HepG2 (cell line): Measurements from ENCODE around the gene ACYP2. TPM values are rescaled to one million over a fixed set of nuclear protein-coding genes. Genes with fewer than 3 reads are reported as not detected.

Experiments used
- ATAC-seq: fragments of 200-7000 bp; cut with Tn5 transposase; 3 replicates; pipeline ENCODE4 v1.9.1; 2020; ENCODE audit warnings: mild to moderate bottlenecking, moderate library complexity
- BruUV-seq: library from RNA; stranded (reverse); fragments of 400-500 nt; replicated peaks from 2 replicates; lab custom pipeline; 2021; lab: Mats Ljungman, UMichigan
- CTCF ChIA-PET: fragments of 300-600 bp; formaldehyde crosslinking; extraction: SDS; loops from one replicate; lab custom pipeline; 2021; ENCODE audit warnings: low total read pairs, inconsistent platforms, low intra/inter-chr PET ratio; lab: Yijun Ruan, JAX
- POLR2A ChIA-PET: fragments of 350-600 bp; sonication (Branson Sonifier 250); formaldehyde crosslinking; loops from one replicate; lab custom pipeline; 2020; ENCODE audit warnings: antibody characterized with exemption, inconsistent platforms; lab: Yijun Ruan, JAX
- DNase-seq: peaks from one replicate; pipeline ENCODE4 v3.0.0-alpha.2; 2015; ENCODE audit warnings: low spot score
- FAIRE-seq: peaks from 3 replicates; lab custom pipeline; 2011; peaks lifted over from hg19 to GRCh38; lab: Jason Lieb, UNC
- H2AFZ ChIP-seq: one replicate; pipeline ENCODE4 v1.6.1; 2011; ENCODE audit warnings: low read length, inconsistent platforms
- H3K27ac ChIP-seq: fragments of 300-600 bp; 3 replicates; pipeline ENCODE4 v1.8.0; 2011; ENCODE audit warnings: mixed run types, mild to moderate bottlenecking, mixed read lengths, low read length, inconsistent platforms; ENCODE audit not compliant: insufficient read depth; ENCODE audit errors: extremely low read length
- H3K27me3 ChIP-seq, 2 experiments: fragments of 200-600 bp in 1 of 2; 2 replicates in 1 of 2; 3 replicates in 1 of 2; pipeline versions ENCODE4 v1.6.0 to v1.8.0; 2011; ENCODE audit warnings: low read length in 2 of 2, mild to moderate bottlenecking in 2 of 2, moderate library complexity in 2 of 2, inconsistent platforms in 1 of 2; ENCODE audit not compliant: insufficient read depth in 2 of 2, control insufficient read depth in 1 of 2
- H3K36me3 ChIP-seq, 2 experiments: fragments of 200-600 bp in 1 of 2; replicated peaks in 1 of 2; 2 replicates in 1 of 2; 3 replicates in 1 of 2; pipeline versions ENCODE4 v1.5.1 to v1.8.0; 2011; ENCODE audit warnings: low read length in 2 of 2, inconsistent platforms in 1 of 2; ENCODE audit not compliant: insufficient read depth in 2 of 2, control insufficient read depth in 1 of 2
- H3K4me1 ChIP-seq: 2 replicates; pipeline ENCODE4 v1.5.1; 2012; ENCODE audit warnings: low read length, inconsistent platforms; ENCODE audit not compliant: insufficient read depth
- H3K4me2 ChIP-seq: 2 replicates; pipeline ENCODE4 v1.6.0; 2011; ENCODE audit warnings: low read depth, low read length, inconsistent platforms
- H3K4me3 ChIP-seq, 3 experiments: fragments of 200-600 bp in 1 of 3; sonication (generic), shearing (Covaris generic) in 1 of 3; replicated peaks in 1 of 3; 2 replicates each; pipeline ENCODE4 v1.5.1; 2011 to 2016; ENCODE audit warnings: low read length in 3 of 3, inconsistent platforms in 2 of 3, low read depth in 2 of 3, mild to moderate bottlenecking in 2 of 3, control low read depth in 1 of 3, mixed read lengths in 1 of 3; ENCODE audit not compliant: insufficient read depth in 1 of 3
- H3K79me2 ChIP-seq: one replicate; pipeline ENCODE4 v1.6.1; 2011; ENCODE audit warnings: low read length, inconsistent platforms; ENCODE audit not compliant: insufficient read depth
- H3K9ac ChIP-seq: 2 replicates; pipeline ENCODE4 v1.6.0; 2011; ENCODE audit warnings: mild to moderate bottlenecking, low read depth, low read length, inconsistent platforms; ENCODE audit not compliant: insufficient read depth
- H3K9me3 ChIP-seq: 2 replicates; pipeline ENCODE4 v1.5.1; 2012; ENCODE audit warnings: mild to moderate bottlenecking, low read length
- H4K20me1 ChIP-seq: 2 replicates; pipeline ENCODE4 v1.6.0; 2011; ENCODE audit warnings: inconsistent platforms, mild to moderate bottlenecking, low read length, moderate library complexity; ENCODE audit not compliant: insufficient read depth
- CHD4 ChIP-seq: fragments of 200-600 bp; sonication (generic); IDR thresholded peaks from 2 replicates; pipeline ENCODE4 v1.7.0; 2017; ENCODE audit warnings: mild to moderate bottlenecking, low read length, borderline replicate concordance
- ERF ChIP-seq: IDR thresholded peaks from 2 replicates; pipeline ENCODE4 v1.6.1; 2018; ENCODE audit warnings: missing biosample characterization, missing genetic modification reagents
- FOXA3 ChIP-seq: IDR thresholded peaks from 2 replicates; pipeline ENCODE4 v1.6.1; 2016; ENCODE audit warnings: missing genetic modification reagents, missing compliant biosample characterization
- FOXK2 ChIP-seq: fragments of 450-650 bp; IDR thresholded peaks from 2 replicates; pipeline ENCODE4 v1.6.1; 2016
- HNF4A ChIP-seq: sonication (generic); formaldehyde crosslinking; IDR thresholded peaks from 2 replicates; pipeline ENCODE4 v1.4.0; 2020; ENCODE audit warnings: missing genetic modification reagents
- HNF4G ChIP-seq, 2 experiments: sonication (generic) in 1 of 2; formaldehyde crosslinking in 1 of 2; IDR thresholded peaks; 2 replicates each; pipeline versions ENCODE4 v1.4.0 to v1.6.1; 2011 to 2020; ENCODE audit warnings: borderline replicate concordance in 2 of 2, low read depth in 2 of 2, mild to moderate bottlenecking in 2 of 2, low read length in 1 of 2, missing genetic modification reagents in 1 of 2, moderate library complexity in 1 of 2
- IRF2 ChIP-seq: IDR thresholded peaks from 2 replicates; pipeline ENCODE4 v1.6.1; 2018; ENCODE audit warnings: missing genetic modification reagents, missing compliant biosample characterization
- ISL2 ChIP-seq: sonication (generic); formaldehyde crosslinking; IDR thresholded peaks from 2 replicates; pipeline ENCODE4 v1.5.0; 2020; ENCODE audit warnings: missing genetic modification reagents
- KAT8 ChIP-seq: IDR thresholded peaks from 2 replicates; pipeline ENCODE4 v1.6.1; 2016; ENCODE audit warnings: missing genetic modification reagents, missing compliant biosample characterization
- MAF1 ChIP-seq: sonication (generic); formaldehyde crosslinking; IDR thresholded peaks from 2 replicates; pipeline ENCODE4 v1.5.0; 2020; ENCODE audit warnings: missing genetic modification reagents, borderline replicate concordance
- NBN ChIP-seq: fragments of 450-650 bp; conservative IDR thresholded peaks from 2 replicates; pipeline ENCODE4 v1.6.1; 2017
- PHF20 ChIP-seq: sonication (generic); formaldehyde crosslinking; IDR thresholded peaks from 2 replicates; pipeline ENCODE4 v1.5.0; 2020; ENCODE audit warnings: mild to moderate bottlenecking, missing genetic modification reagents
- PHF8 ChIP-seq: sonication (generic); formaldehyde crosslinking; IDR thresholded peaks from 2 replicates; pipeline ENCODE4 v1.5.0; 2020; ENCODE audit warnings: missing genetic modification reagents
- PRMT3 ChIP-seq: sonication (generic); formaldehyde crosslinking; IDR thresholded peaks from 2 replicates; pipeline ENCODE4 v1.8.1; 2022; ENCODE audit warnings: low read depth, mild to moderate bottlenecking, moderate library complexity, missing genetic modification reagents, borderline replicate concordance
- SMC3 ChIP-seq: IDR thresholded peaks from 2 replicates; pipeline ENCODE4 v1.6.1; 2011; ENCODE audit warnings: low read length, improper control_type of control experiment
- SRY ChIP-seq: sonication (generic); formaldehyde crosslinking; IDR thresholded peaks from 2 replicates; pipeline ENCODE4 v1.8.0; 2022; ENCODE audit warnings: mild to moderate bottlenecking, missing genetic modification reagents
- SSRP1 ChIP-seq: IDR thresholded peaks from 2 replicates; pipeline ENCODE4 v1.6.1; 2016; ENCODE audit warnings: control low read depth
- STAG1 ChIP-seq: sonication (generic); formaldehyde crosslinking; IDR thresholded peaks from 2 replicates; pipeline ENCODE4 v1.4.0; 2020; ENCODE audit warnings: missing genetic modification reagents
- TEAD3 ChIP-seq: optimal IDR thresholded peaks from 2 replicates; pipeline ENCODE3; 2016; ENCODE audit warnings: borderline replicate concordance
- ZBTB20 ChIP-seq: sonication (generic); formaldehyde crosslinking; IDR thresholded peaks from 2 replicates; pipeline ENCODE4 v1.8.1; 2023; ENCODE audit warnings: missing genetic modification reagents, low read depth, mild to moderate bottlenecking, borderline replicate concordance
- ZMAT5 ChIP-seq: sonication (generic); formaldehyde crosslinking; IDR thresholded peaks from 2 replicates; pipeline ENCODE4 v1.5.0; 2020; ENCODE audit warnings: mild to moderate bottlenecking, low read depth, missing genetic modification reagents, borderline replicate concordance
- ZNF136 ChIP-seq: sonication (generic); formaldehyde crosslinking; IDR thresholded peaks from 2 replicates; pipeline ENCODE4 v1.8.1; 2022; ENCODE audit warnings: low read depth, mild to moderate bottlenecking, moderate library complexity, missing genetic modification reagents
- ZNF580 ChIP-seq: IDR thresholded peaks from 2 replicates; pipeline ENCODE4 v1.6.1; 2016; ENCODE audit warnings: low read depth, borderline replicate concordance
- ZNF644 ChIP-seq: IDR thresholded peaks from 2 replicates; pipeline ENCODE4 v1.6.1; 2016; ENCODE audit warnings: low read depth
- ZNF878 ChIP-seq: sonication (generic); formaldehyde crosslinking; IDR thresholded peaks from 2 replicates; pipeline ENCODE4 v1.8.1; 2023; ENCODE audit warnings: mild to moderate bottlenecking, missing genetic modification reagents, moderate library complexity
- WGBS: methylation state at CpG from one replicate; pipeline ENCODE4 v1.1.6; 2017; ENCODE audit warnings: low lambda C conversion rate; 5-methylcytosine and 5-hydroxymethylcytosine counted together
- in situ Hi-C: cut with HindIII; loops from 2 replicates; pipeline ENCODE4 v1.10.0; 2017; ENCODE audit warnings: low pct_unique_long_range_greater_than_20kb; ENCODE audit not compliant: extremely low pct_ligation_motif_present
- intact Hi-C: fragments of 100-400 bp; cut with micrococcal nuclease; formaldehyde crosslinking; loops from one replicate; pipeline ENCODE4 v1.10.0; 2022; ENCODE audit not compliant: unreplicated experiment
- polyA plus RNA-seq, 8 experiments: library from polyadenylated mRNA; depleted of rRNA in 3 of 8; stranded (reverse) in 7 of 8; unstranded in 1 of 8; fragments of >200 nt; fragmentation: Illumina TruSeq in 4 of 8; extraction: Trizol in 4 of 8; gene quantifications; 2 replicates each; pipeline versions ENCODE4 v1.2.1 to v1.2.3, GENCODE V29; 2011 to 2016; ENCODE audit warnings: low read depth in 4 of 8, missing spikeins in 1 of 8, mixed read lengths in 1 of 8; ENCODE audit not compliant: insufficient read depth in 1 of 8
- total RNA-seq, 5 experiments: library from RNA; depleted of rRNA; stranded (reverse); fragments of >200 nt; fragmentation: Illumina TruSeq; extraction: Trizol; gene quantifications; 2 replicates each; pipeline ENCODE4 v1.2.3, GENCODE V29; 2016; ENCODE audit warnings: low read depth in 1 of 5
- TF ChIP-seq, protein P1 (sequence below): sonication (generic); formaldehyde crosslinking; IDR thresholded peaks from 2 replicates; pipeline ENCODE4 v1.5.0; 2020; ENCODE audit warnings: mild to moderate bottlenecking, missing genetic modification reagents, borderline replicate concordance

The ACYP2 gene
- total and polyA plus RNA-seq, 2 of the 13 experiments (the other 11 are each of a cell fraction or from before 2014, with no cell fraction given), result 12.3 to 12.7 TPM

- no peak overlapping the region for H3K9ac ChIP-seq
- no peak overlapping the region for H3K4me3 ChIP-seq
- no peak overlapping the region for H3K27ac ChIP-seq
- intact Hi-C loops, result loop anchor here (1.0 to 10.0 kb wide), 6 partner anchors 70 to 528 kb away; partner anchors contain the start of gene SPTBN1
- no peaks in the 10 kb centered on the region for H3K9me3 ChIP-seq
- ChIA-PET CTCF (interaction anchor here (0.7 kb wide), 1 partner anchor 326 kb away, joined by 3 read pairs; no protein-coding TSS in a partner anchor), POLR2A (no interaction called here)
- BruUV-seq, result no TSS peak
- FAIRE-seq, result peak; percentile 96
- no peak overlapping the region for H2AFZ ChIP-seq
- no peaks in the 10 kb centered on the region for H4K20me1 ChIP-seq
- no peaks in the 10 kb centered on the region for H3K79me2 ChIP-seq
- DNase-seq, result peak; percentile 85
- no peak overlapping the region for H3K4me2 ChIP-seq
- H3K36me3 ChIP-seq, result no peaks in the 10 kb centered on the region
- peak; percentile 99 for ATAC-seq
- 7% methylated on average over 2 of the region's 2 CpGs for WGBS
- no peaks in the 10 kb centered on the region for H3K27me3 ChIP-seq
- H3K4me1 ChIP-seq, result peaks cover 10% of the 10 kb centered on the region
- in situ Hi-C loops, result no loop called here
- TF ChIP-seq ZNF136 (CRISPR knock-in tag) (0 out of 2 replicates have a peak, but pooled peaks have one; percentile 64), ZNF580 (CRISPR knock-in tag) (peak; percentile 51; the same call in 1 of the 2 replicates), ISL2 (no peak), KAT8 (CRISPR knock-in tag) (0 out of 2 replicates have a peak, but pooled peaks have one; percentile 19), STAG1 (CRISPR knock-in tag) (peak; percentile 97), ZNF644 (CRISPR knock-in tag) (0 out of 2 replicates have a peak, but pooled peaks have one; percentile 13), ZMAT5 (CRISPR knock-in tag) (no peak), CHD4 (no peak), ERF (CRISPR knock-in tag) (0 out of 2 replicates have a peak, but pooled peaks have one; percentile 17), SMC3 (peak; percentile 87), SSRP1 (CRISPR knock-in tag) (0 out of 2 replicates have a peak, but pooled peaks have one; percentile 41), ZNF878 (CRISPR knock-in tag) (peak; percentile 36; the same call in 1 of the 2 replicates), FOXA3 (CRISPR knock-in tag) (peak; percentile 24; the same call in 1 of the 2 replicates), FOXK2 (no peak), MAF1 (CRISPR knock-in tag) (no peak), ZBTB20 (CRISPR knock-in tag) (no peak), SRY (CRISPR knock-in tag) (no peak), TEAD3 (CRISPR knock-in tag) (peak; percentile 44), HNF4A (CRISPR knock-in tag) (peak; percentile 57), NBN (no peak), PRMT3 (peak; percentile 40; the same call in 1 of the 2 replicates), PHF8 (CRISPR knock-in tag) (no peak), PHF20 (CRISPR knock-in tag) (no peak), IRF2 (0 out of 2 replicates have a peak, but pooled peaks have one; percentile 40), HNF4G (IDR thresholded peaks at IDR 0.05; ENCODE audit: borderline replicate concordance, low read depth, low read length) (peak; percentile 29; the same call in 1 of the 2 replicates), HNF4G (CRISPR knock-in tag; IDR thresholded peaks at IDR 0.05; ENCODE audit: borderline replicate concordance, low read depth) (no peak)
- TF ChIP-seq, protein P1, sequence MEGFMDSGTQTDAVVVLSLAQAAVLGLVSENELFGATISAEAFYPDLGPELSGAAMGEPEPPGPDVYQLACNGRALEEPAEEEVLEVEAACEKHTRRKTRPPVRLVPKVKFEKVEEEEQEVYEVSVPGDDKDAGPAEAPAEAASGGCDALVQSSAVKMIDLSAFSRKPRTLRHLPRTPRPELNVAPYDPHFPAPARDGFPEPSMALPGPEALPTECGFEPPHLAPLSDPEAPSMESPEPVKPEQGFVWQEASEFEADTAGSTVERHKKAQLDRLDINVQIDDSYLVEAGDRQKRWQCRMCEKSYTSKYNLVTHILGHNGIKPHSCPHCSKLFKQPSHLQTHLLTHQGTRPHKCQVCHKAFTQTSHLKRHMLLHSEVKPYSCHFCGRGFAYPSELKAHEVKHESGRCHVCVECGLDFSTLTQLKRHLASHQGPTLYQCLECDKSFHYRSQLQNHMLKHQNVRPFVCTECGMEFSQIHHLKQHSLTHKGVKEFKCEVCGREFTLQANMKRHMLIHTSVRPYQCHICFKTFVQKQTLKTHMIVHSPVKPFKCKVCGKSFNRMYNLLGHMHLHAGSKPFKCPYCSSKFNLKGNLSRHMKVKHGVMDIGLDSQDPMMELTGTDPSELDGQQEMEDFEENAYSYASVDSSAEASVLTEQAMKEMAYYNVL (CRISPR knock-in tag), result 0 out of 2 replicates have a peak, but pooled peaks have one; percentile 24
These were observed 61.2 kb downstream of the ACYP2 start for GRCh38 chr2:54176577-54176976.
